DND-41 (cell line): ENCODE data around the gene TMEM92.

Experiments used
- ATAC-seq: fragments of 200-7000 bp; cut with Tn5 transposase; 3 replicates; pipeline ENCODE4 v1.9.1; 2021; ENCODE audit warnings: low read depth; ENCODE audit not compliant: insufficient read depth
- DNase-seq: peaks from one replicate; pipeline ENCODE4 v3.0.0-alpha.2; 2020
- H2AFZ ChIP-seq: 2 replicates; pipeline ENCODE4 v1.6.0; 2012; ENCODE audit warnings: low read depth, low read length
- H3K27ac ChIP-seq: 2 replicates; pipeline ENCODE4 v1.5.1; 2012; ENCODE audit warnings: low read length, inconsistent platforms
- H3K27me3 ChIP-seq: fragments of 200-600 bp; sonication (generic); 2 replicates; pipeline ENCODE4 v1.6.0; 2012; ENCODE audit warnings: low read length, mild to moderate bottlenecking, inconsistent platforms; ENCODE audit not compliant: insufficient read depth, poor library complexity
- H3K36me3 ChIP-seq: 2 replicates; pipeline ENCODE4 v1.5.1; 2012; ENCODE audit warnings: low read length, inconsistent platforms; ENCODE audit not compliant: insufficient read depth
- H3K4me1 ChIP-seq: 2 replicates; pipeline ENCODE4 v1.5.1; 2012; ENCODE audit warnings: mild to moderate bottlenecking, low read length; ENCODE audit not compliant: insufficient read depth
- H3K4me2 ChIP-seq: 2 replicates; pipeline ENCODE4 v1.6.0; 2012; ENCODE audit warnings: mild to moderate bottlenecking, moderate library complexity, low read length, inconsistent platforms; ENCODE audit not compliant: insufficient read depth
- H3K4me3 ChIP-seq, 2 experiments: fragments of 200-600 bp in 1 of 2; shearing (Covaris generic) in 1 of 2; 2 replicates each; pipeline ENCODE4 v1.5.1; 2012 to 2016; ENCODE audit warnings: inconsistent platforms in 2 of 2, low read length in 2 of 2, mild to moderate bottlenecking in 2 of 2, low read depth in 1 of 2, moderate library complexity in 1 of 2
- H3K79me2 ChIP-seq: 2 replicates; pipeline ENCODE4 v1.6.0; 2012; ENCODE audit warnings: low read length, inconsistent platforms; ENCODE audit not compliant: insufficient read depth
- H3K9ac ChIP-seq: 2 replicates; pipeline ENCODE4 v1.6.0; 2012; ENCODE audit warnings: low read depth, mild to moderate bottlenecking, inconsistent platforms, low read length, moderate library complexity
- H3K9me3 ChIP-seq: 2 replicates; pipeline ENCODE4 v1.5.1; 2012; ENCODE audit warnings: low read length, moderate library complexity, mild to moderate bottlenecking, inconsistent platforms; ENCODE audit not compliant: insufficient read depth, severe bottlenecking
- H4K20me1 ChIP-seq: 2 replicates; pipeline ENCODE4 v1.6.0; 2012; ENCODE audit warnings: low read length; ENCODE audit not compliant: insufficient read depth
- EZH2 ChIP-seq: IDR thresholded peaks from 3 replicates; pipeline ENCODE4 v1.6.1; 2012; ENCODE audit warnings: borderline replicate concordance, low read depth, mild to moderate bottlenecking, moderate library complexity, low read length, inconsistent platforms; ENCODE audit not compliant: severe bottlenecking
- TF ChIP-seq, protein P1 (sequence below): IDR thresholded peaks from 2 replicates; pipeline ENCODE4 v1.5.1; 2012; ENCODE audit warnings: borderline replicate concordance, low read length, moderate library complexity, mild to moderate bottlenecking; ENCODE audit not compliant: poor library complexity, severe bottlenecking; ENCODE audit errors: extremely low read depth

The TMEM92 gene

DNA sequence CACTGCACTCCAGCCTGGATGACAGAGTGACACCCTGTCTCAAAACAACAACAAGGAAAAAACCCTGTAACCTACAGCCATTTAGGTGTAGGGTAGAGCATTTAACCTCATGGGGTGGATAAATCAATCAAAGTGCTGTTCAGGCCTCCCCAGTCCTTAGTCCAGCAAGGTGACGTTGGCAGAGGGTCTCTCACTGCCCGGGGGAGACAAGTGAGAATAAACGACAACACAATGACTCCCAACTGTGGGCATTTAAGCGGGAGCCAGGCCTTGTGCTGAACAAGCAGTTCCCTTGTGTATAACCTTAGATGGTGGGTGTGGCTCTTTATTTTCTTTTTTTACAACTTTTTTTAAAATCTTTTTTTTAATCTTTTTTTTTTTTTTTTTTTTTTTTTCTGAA is 29.3 kb downstream of the TMEM92 start:
- Histone ChIP-seq H3K4me1 (no peaks in the 10 kb centered on the region), H3K36me3 (no peaks in the 10 kb centered on the region), H3K4me3 (no peak overlapping the region), H4K20me1 (no peaks in the 10 kb centered on the region), H3K27ac (no peak overlapping the region), H3K9ac (no peak overlapping the region), H2AFZ (no peak overlapping the region), H3K4me2 (no peak overlapping the region), H3K27me3 (peaks cover 19% of the 10 kb centered on the region), H3K9me3 (no peaks in the 10 kb centered on the region), H3K79me2 (no peaks in the 10 kb centered on the region)
- no peak for DNase-seq
- ATAC-seq = no peak
- no peak for TF ChIP-seq EZH2

DNA sequence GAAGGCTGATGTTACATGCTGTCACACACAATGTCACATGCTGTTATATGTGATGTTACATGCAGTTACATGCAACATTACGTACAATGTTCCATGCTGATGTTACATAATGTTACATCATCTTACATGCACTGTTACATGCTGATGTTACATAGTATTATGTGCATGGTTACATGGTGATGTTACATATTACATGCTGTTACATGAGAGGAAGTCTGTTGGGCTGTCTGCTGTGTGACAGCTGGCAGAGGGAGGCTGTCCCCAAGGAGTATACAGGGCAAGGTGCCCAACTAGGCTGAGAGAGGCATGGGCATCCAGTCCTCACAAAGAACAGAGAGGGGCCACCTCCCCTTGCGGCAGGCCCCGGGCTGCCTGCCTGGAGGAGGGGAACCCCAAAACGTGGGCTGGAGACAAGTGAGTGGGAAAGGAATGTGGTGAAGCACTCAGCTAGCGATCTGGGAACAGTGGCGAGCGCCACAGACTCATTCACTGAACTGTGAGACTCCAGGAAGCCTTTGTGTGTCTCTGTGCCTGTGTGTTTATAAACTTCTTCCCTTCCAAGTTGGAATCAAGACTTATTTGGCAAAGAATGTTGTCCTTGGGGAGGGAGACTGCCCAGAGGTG is 30.6 kb downstream of the TMEM92 start:
- DNase-seq (no peak), ATAC-seq (no peak)
- Histone ChIP-seq H3K36me3 (no peaks in the 10 kb centered on the region), H4K20me1 (no peaks in the 10 kb centered on the region), H3K4me1 (no peaks in the 10 kb centered on the region), H3K9me3 (no peaks in the 10 kb centered on the region), H3K79me2 (no peaks in the 10 kb centered on the region), H3K4me2 (no peak overlapping the region), H3K9ac (no peak overlapping the region), H2AFZ (no peak overlapping the region), H3K27ac (no peak overlapping the region), H3K27me3 (peaks cover 27% of the 10 kb centered on the region), H3K4me3 (no peak overlapping the region)
- TF ChIP-seq, protein P1, sequence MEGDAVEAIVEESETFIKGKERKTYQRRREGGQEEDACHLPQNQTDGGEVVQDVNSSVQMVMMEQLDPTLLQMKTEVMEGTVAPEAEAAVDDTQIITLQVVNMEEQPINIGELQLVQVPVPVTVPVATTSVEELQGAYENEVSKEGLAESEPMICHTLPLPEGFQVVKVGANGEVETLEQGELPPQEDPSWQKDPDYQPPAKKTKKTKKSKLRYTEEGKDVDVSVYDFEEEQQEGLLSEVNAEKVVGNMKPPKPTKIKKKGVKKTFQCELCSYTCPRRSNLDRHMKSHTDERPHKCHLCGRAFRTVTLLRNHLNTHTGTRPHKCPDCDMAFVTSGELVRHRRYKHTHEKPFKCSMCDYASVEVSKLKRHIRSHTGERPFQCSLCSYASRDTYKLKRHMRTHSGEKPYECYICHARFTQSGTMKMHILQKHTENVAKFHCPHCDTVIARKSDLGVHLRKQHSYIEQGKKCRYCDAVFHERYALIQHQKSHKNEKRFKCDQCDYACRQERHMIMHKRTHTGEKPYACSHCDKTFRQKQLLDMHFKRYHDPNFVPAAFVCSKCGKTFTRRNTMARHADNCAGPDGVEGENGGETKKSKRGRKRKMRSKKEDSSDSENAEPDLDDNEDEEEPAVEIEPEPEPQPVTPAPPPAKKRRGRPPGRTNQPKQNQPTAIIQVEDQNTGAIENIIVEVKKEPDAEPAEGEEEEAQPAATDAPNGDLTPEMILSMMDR = no peak
- TF ChIP-seq EZH2 = no peak

DNA sequence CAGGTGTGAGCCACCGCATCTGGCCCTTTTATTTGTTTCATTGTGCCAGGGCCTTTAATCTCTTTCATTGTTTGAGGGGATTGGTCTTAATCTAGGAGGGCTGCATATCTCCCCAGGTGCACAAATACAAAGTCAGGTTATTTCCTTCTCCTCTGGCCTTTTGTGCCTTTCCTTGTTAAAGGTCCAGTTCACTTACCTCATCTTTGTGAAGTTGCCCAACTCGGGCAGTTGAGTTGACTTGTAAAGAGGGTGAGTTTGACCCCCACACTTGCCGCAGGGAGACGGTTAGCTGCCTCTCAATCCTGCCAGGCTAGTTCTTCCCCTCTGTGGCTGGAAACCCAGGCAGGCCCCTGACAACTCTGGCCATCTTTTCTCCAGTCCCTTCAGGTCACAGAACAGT is 33.4 kb downstream of the TMEM92 start:
- Histone ChIP-seq H3K4me2 (no peak overlapping the region), H3K9ac (no peak overlapping the region), H3K27ac (no peak overlapping the region), H3K9me3 (no peaks in the 10 kb centered on the region), H3K4me1 (no peaks in the 10 kb centered on the region), H3K36me3 (no peaks in the 10 kb centered on the region), H2AFZ (no peak overlapping the region), H3K79me2 (no peaks in the 10 kb centered on the region), H3K27me3 (peaks cover 31% of the 10 kb centered on the region), H4K20me1 (0 out of 2 replicates have a peak, but pooled peaks cover 3% of the 10 kb centered on the region), H3K4me3 (no peak overlapping the region)
- DNase-seq = no peak
- TF ChIP-seq, protein P1 = no peak
- no peak for TF ChIP-seq EZH2
- ATAC-seq = no peak

DNA sequence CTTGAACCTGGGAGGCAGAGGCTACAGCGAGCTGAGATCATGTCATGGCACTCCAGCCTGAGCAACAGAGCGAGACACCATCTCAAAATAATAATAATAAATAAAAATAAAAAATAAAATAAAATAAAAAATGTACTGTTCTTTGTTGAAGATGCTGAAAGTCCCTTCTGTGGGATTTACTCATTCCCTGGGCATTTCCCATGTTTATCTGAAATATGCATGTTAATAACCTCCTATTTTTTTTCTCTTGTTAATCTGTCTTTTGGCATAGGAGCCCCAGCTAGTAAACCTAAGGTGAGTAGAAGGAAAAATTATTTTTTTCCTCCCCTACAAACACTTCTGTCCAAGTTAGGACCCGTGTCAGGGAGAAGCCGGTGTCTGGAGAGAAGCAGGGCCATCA is 34.4 kb downstream of the TMEM92 start:
- ATAC-seq (no peak), DNase-seq (no peak)
- Histone ChIP-seq H3K4me2 (no peak overlapping the region), H3K4me1 (no peaks in the 10 kb centered on the region), H4K20me1 (0 out of 2 replicates have a peak, but pooled peaks cover 3% of the 10 kb centered on the region), H3K36me3 (no peaks in the 10 kb centered on the region), H2AFZ (no peak overlapping the region), H3K4me3 (no peak overlapping the region), H3K9ac (no peak overlapping the region), H3K79me2 (no peaks in the 10 kb centered on the region), H3K27me3 (peaks cover 31% of the 10 kb centered on the region), H3K27ac (no peak overlapping the region), H3K9me3 (no peaks in the 10 kb centered on the region)
- TF ChIP-seq, protein P1 = no peak
- no peak for TF ChIP-seq EZH2
